ENCODE results near the gene TFF1. TPM values are rescaled to one million over a fixed set of nuclear protein-coding genes. Genes with fewer than 3 reads are reported as not detected.

TFF1 gene
- total and polyA plus RNA-seq, 12 donors, result not detected

- Histone ChIP-seq H3K36me3 (no peaks in the 10 kb centered on the region), H3K4me3 (no peak overlapping the region), H3K4me1 (no peaks in the 10 kb centered on the region), H3K27ac (no peak overlapping the region), H3K9me3 (peaks cover 0 to 18% (median 0%) of the 10 kb centered on the region in 11 donors), H3K27me3 (peaks cover 0 to 33% (median 6%) of the 10 kb centered on the region in 7 donors)
- DNase-seq (no peak), ATAC-seq (no peak)
- TF ChIP-seq CTCF (IDR thresholded peaks at IDR 0.05), result peak in 7 of 9 donors; percentile 24 to 64 (median 43)
- intact Hi-C loops (cut with DNase I), result no loop called here
- WGBS, 2 donors, result 52 to 58% methylated on average over 1 of the region's 1 CpG
These were observed 15.1 kb upstream of the TFF1 start for GRCh38 chr21:42381347-42381984.

- WGBS, 2 donors, result 78 to 80% methylated on average over 17 of the region's 17 CpGs
- H3K27me3 ChIP-seq, result peaks cover 0 to 50% (median 21%) of the 10 kb centered on the region in 7 donors
- DNase-seq (no peak), ATAC-seq (no peak)
- no peaks in the 10 kb centered on the region for H3K36me3 ChIP-seq
- no peaks in the 10 kb centered on the region for H3K4me1 ChIP-seq
- H3K27ac ChIP-seq, result no peak overlapping the region
- intact Hi-C loops (cut with DNase I), result no loop called here
- no peak for TF ChIP-seq CTCF (IDR thresholded peaks at IDR 0.05)
- H3K9me3 ChIP-seq, result peaks cover 0 to 18% (median 0%) of the 10 kb centered on the region in 11 donors
- H3K4me3 ChIP-seq, result no peak overlapping the region
These were observed 13.3 kb upstream of the TFF1 start for GRCh38 chr21:42379426-42380215.

- intact Hi-C loops (cut with DNase I), result no loop called here
- no peaks in the 10 kb centered on the region for H3K36me3 ChIP-seq
- H3K4me3 ChIP-seq, result no peak overlapping the region
- H3K27ac ChIP-seq, result no peak overlapping the region
- no peak for ATAC-seq
- no peaks in the 10 kb centered on the region for H3K4me1 ChIP-seq
- WGBS, 2 donors, result 73 to 79% methylated on average over 8 of the region's 8 CpGs
- DNase-seq, result no peak
- H3K27me3 ChIP-seq, result peaks cover 0 to 57% (median 30%) of the 10 kb centered on the region in 7 donors
- no peak for TF ChIP-seq CTCF (IDR thresholded peaks at IDR 0.05)
- H3K9me3 ChIP-seq, result peaks cover 0 to 18% (median 0%) of the 10 kb centered on the region in 11 donors
These were observed 12.1 kb upstream of the TFF1 start for GRCh38 chr21:42378418-42378817.

- 88 to 89% methylated on average over 5 of the region's 5 CpGs for WGBS, 2 donors
- ATAC-seq (no peak), DNase-seq (no peak)
- intact Hi-C loops (cut with DNase I), result no loop called here
- Histone ChIP-seq H3K27ac (no peak overlapping the region), H3K36me3 (no peaks in the 10 kb centered on the region), H3K27me3 (peaks cover 0 to 57% (median 30%) of the 10 kb centered on the region in 7 donors), H3K4me1 (no peaks in the 10 kb centered on the region), H3K9me3 (peaks cover 0 to 18% (median 0%) of the 10 kb centered on the region in 11 donors), H3K4me3 (no peak overlapping the region)
- TF ChIP-seq CTCF (IDR thresholded peaks at IDR 0.05), result no peak
These were observed 11.6 kb upstream of the TFF1 start for GRCh38 chr21:42377951-42378340.
